Heart left ventricle (tissue), 16 donors: ENCODE results near the gene PARP4. TPM values are rescaled to one million over a fixed set of nuclear protein-coding genes. Genes with fewer than 3 reads are reported as not detected.

Experiments
- ATAC-seq, 4 donors: fragments of 200-7000 bp; cut with Tn5 transposase; one replicate each; pipeline ENCODE4 v1.9.1; 2020 to 2022; ENCODE audit warnings: moderate library complexity in 4 of 4, mild to moderate bottlenecking in 3 of 4, moderate number of reproducible peaks in 1 of 4
- DNase-seq, 5 donors: peaks; one replicate each; pipeline ENCODE4 v3.0.0-alpha.2; 2020
- H3K27ac ChIP-seq, 12 donors: fragments of 200-600 bp; sonication (generic) in 4 of 12; one replicate each; pipeline versions ENCODE4 v1.5.0 to v1.8.0; 2016 to 2022; ENCODE audit warnings: mild to moderate bottlenecking in 2 of 12
- H3K27me3 ChIP-seq, 9 donors: fragments of 200-600 bp; sonication (generic) in 2 of 9; one replicate each; pipeline versions ENCODE4 v1.5.1 to v1.8.0; 2016 to 2022; ENCODE audit warnings: mild to moderate bottlenecking in 3 of 9
- H3K36me3 ChIP-seq, 9 donors: fragments of 200-600 bp; sonication (generic) in 2 of 9; one replicate each; pipeline versions ENCODE4 v1.5.0 to v1.8.0; 2018 to 2022; ENCODE audit warnings: mild to moderate bottlenecking in 2 of 9
- H3K4me1 ChIP-seq, 12 donors: fragments of 200-600 bp; sonication (generic) in 4 of 12; one replicate each; pipeline versions ENCODE4 v1.5.0 to v1.8.0; 2016 to 2022; ENCODE audit warnings: mild to moderate bottlenecking in 3 of 12
- H3K4me3 ChIP-seq, 12 donors: fragments of 200-600 bp; sonication (generic) in 4 of 12; one replicate each; pipeline versions ENCODE4 v1.5.0 to v1.8.0; 2017 to 2022; ENCODE audit warnings: mild to moderate bottlenecking in 9 of 12, moderate library complexity in 4 of 12
- H3K9me3 ChIP-seq, 12 donors: fragments of 200-600 bp; sonication (generic) in 4 of 12; one replicate each; pipeline versions ENCODE4 v1.5.0 to v1.8.0; 2016 to 2022; ENCODE audit warnings: mild to moderate bottlenecking in 1 of 12
- CTCF ChIP-seq, 12 donors: fragments of 200-600 bp; sonication (generic) in 4 of 12; IDR thresholded peaks; one replicate each; pipeline versions ENCODE4 v1.5.0 to v1.8.0; 2018 to 2022; ENCODE audit warnings: antibody characterized with exemption in 12 of 12, mild to moderate bottlenecking in 5 of 12
- POLR2A ChIP-seq, 2 donors: fragments of 450-650 bp; IDR thresholded peaks; one replicate each; pipeline ENCODE4 v1.6.1; 2017; ENCODE audit warnings: antibody characterized with exemption in 2 of 2, mild to moderate bottlenecking in 2 of 2, moderate library complexity in 2 of 2
- WGBS, 4 donors: extraction: QIAGEN DNeasy Blood & Tissue Kit in 2 of 4; methylation state at CpG; one replicate each; pipeline versions ENCODE4 v1.1.5 to v1.1.7; 2013 to 2018; 5-methylcytosine and 5-hydroxymethylcytosine counted together
- intact Hi-C, 10 donors: fragments of 100-400 bp; cut with DNase I; formaldehyde crosslinking; loops; one replicate each; pipeline versions ENCODE4 v1.11.1 to v1.14.2; 2022
- polyA plus RNA-seq, 2 donors: library from polyadenylated mRNA; stranded (reverse); fragments of 200-250 nt; gene quantifications; one replicate each; pipeline ENCODE4 v1.2.3, GENCODE V29; 2013
- total RNA-seq, 9 donors: library from RNA; depleted of rRNA in 2 of 9; stranded (reverse); fragments of >200 nt in 2 of 9; fragmentation: NEBNext Ultra II Directional in 3 of 9; extraction: Animal tissue kit (Norgen Biotek cat#: 25700) in 3 of 9; gene quantifications; one replicate each; pipeline versions ENCODE4 v1.1.0 to v1.2.4, GENCODE V29; 2016 to 2023
- donor health status: ischemic (EF 13 %, LVEDD 7.1; RV severe dilation, severe dysfunction).
- donor health status: healthy with polysubstance abuse.
- donor health status: DM: no; HTN: yes; CAD: no.
- donor health status: DM: no; HTN: no; CAD: no.
- donor health status: ischemic (EF 25% LVEDD 6.9; RV normal size, moderate dysfunction).
- donor health status: ischemic (EF 25% LVEDD 5.7; RV mildly dilated, moderate dysfunction).
- donor health status: healthy.
- donor health status: DM: yes; HTN: yes; CAD: no.
- donor health status: ischemic (EF 35%, LVEDD 5.7; RV mildly dilated, moderate dysfunction).
- donor health status: nonischemic (EF 11% LVEDD 7.7; RV severe dilation, severe dysfunction).
- donor health status: DM: yes; HTN: yes; CAD: no.
- donor health status: PGD.
- donor health status: ischemic (EF 29% LVEDD 5.4; RV normal size, mild dysfunction).
- donor health status: nonischemic (EF 23%, LVEDD 6.1; RV moderate dilation, normal function).

Gene PARP4
- total and polyA plus RNA-seq, 11 donors, result 6.9 to 41.6 (median 20.7) TPM

- peaks cover 0 to 75% (median 64%) of the 10 kb centered on the region in 9 donors for H3K36me3 ChIP-seq
- TF ChIP-seq POLR2A (IDR thresholded peaks at IDR 0.05) (no peak), CTCF (IDR thresholded peaks at IDR 0.05) (no peak)
- WGBS, 4 donors, result 42 to 95% (median 56%) methylated on average over 2 of the region's 2 CpGs
- ATAC-seq (no peak), DNase-seq (no peak)
- no peaks in the 10 kb centered on the region for H3K27me3 ChIP-seq
- H3K4me1 ChIP-seq, result peaks cover 0 to 7% (median 0%) of the 10 kb centered on the region in 12 donors
- peaks cover 0 to 4% (median 0%) of the 10 kb centered on the region in 12 donors for H3K9me3 ChIP-seq
- intact Hi-C loops, result no loop called here
- no peak overlapping the region for H3K27ac ChIP-seq
- H3K4me3 ChIP-seq, result no peak overlapping the region
These were observed 49.5 kb downstream of the PARP4 start for GRCh38 chr13:24463078-24463477.

- Histone ChIP-seq H3K36me3 (peaks cover 0 to 74% (median 65%) of the 10 kb centered on the region in 9 donors), H3K9me3 (peaks cover 0 to 4% (median 0%) of the 10 kb centered on the region in 12 donors), H3K4me3 (no peak overlapping the region), H3K27ac (no peak overlapping the region), H3K27me3 (no peaks in the 10 kb centered on the region), H3K4me1 (peaks cover 0 to 7% (median 0%) of the 10 kb centered on the region in 12 donors)
- intact Hi-C loops, result no loop called here
- 71 to 82% (median 79%) methylated on average over 6 of the region's 6 CpGs for WGBS, 4 donors
- TF ChIP-seq CTCF (IDR thresholded peaks at IDR 0.05), result no peak
- TF ChIP-seq POLR2A (IDR thresholded peaks at IDR 0.05), result no peak
- ATAC-seq, result no peak
- no peak for DNase-seq
These were observed 52.3 kb downstream of the PARP4 start for GRCh38 chr13:24460256-24460655.

- Histone ChIP-seq H3K9me3 (peaks cover 0 to 4% (median 0%) of the 10 kb centered on the region in 12 donors), H3K4me3 (no peak overlapping the region), H3K27ac (peak overlapping the region in 1 of 12 donors; percentile 66), H3K36me3 (peaks cover 0 to 74% (median 70%) of the 10 kb centered on the region in 9 donors), H3K4me1 (peaks cover 0 to 7% (median 0%) of the 10 kb centered on the region in 12 donors), H3K27me3 (no peaks in the 10 kb centered on the region)
- 87 to 91% (median 89%) methylated on average over 3 of the region's 3 CpGs for WGBS, 4 donors
- TF ChIP-seq POLR2A (IDR thresholded peaks at IDR 0.05) (no peak), CTCF (IDR thresholded peaks at IDR 0.05) (no peak)
- ATAC-seq, result no peak
- DNase-seq, result no peak
- intact Hi-C loops, result no loop called here
These were observed 52.9 kb downstream of the PARP4 start for GRCh38 chr13:24459726-24460125.

GRCh38 chr13:24459234-24459633, 53.3 kb downstream of the PARP4 start:
- Histone ChIP-seq H3K36me3 (peaks cover 0 to 79% (median 74%) of the 10 kb centered on the region in 9 donors), H3K27me3 (no peaks in the 10 kb centered on the region), H3K4me3 (no peak overlapping the region), H3K27ac (peak overlapping the region in 1 of 12 donors; percentile 66), H3K4me1 (peaks cover 0 to 7% (median 0%) of the 10 kb centered on the region in 12 donors), H3K9me3 (peaks cover 0 to under 1% (median 0%) of the 10 kb centered on the region in 12 donors)
- intact Hi-C loops, result no loop called here
- 36 to 65% (median 41%) methylated on average over 2 of the region's 2 CpGs for WGBS, 4 donors
- ATAC-seq (no peak), DNase-seq (no peak)
- TF ChIP-seq CTCF (IDR thresholded peaks at IDR 0.05) (no peak), POLR2A (IDR thresholded peaks at IDR 0.05) (no peak)
